GM21723 (cell line): ENCODE results near the gene DAPK2.

ENCODE experiments used
- ATAC-seq: cut with Tn5 transposase; IDR thresholded peaks from one replicate; pipeline ENCODE4 v1.9.1; 2021; ENCODE audit warnings: mild to moderate bottlenecking, moderate library complexity; ENCODE audit not compliant: unreplicated experiment

Gene DAPK2

GRCh38 chr15:63946524-63947065 lies 99.7 kb downstream of the DAPK2 start:
- ATAC-seq: no peak

- no peak for ATAC-seq
Measured at GRCh38 chr15:63945838-63946298, 100.4 kb downstream of the DAPK2 start.

GRCh38 chr15:63945007-63945788 lies 101.1 kb downstream of the DAPK2 start:
- ATAC-seq: no peak

- no peak for ATAC-seq
Measured at GRCh38 chr15:63944681-63944955, 101.7 kb downstream of the DAPK2 start.

DNA sequence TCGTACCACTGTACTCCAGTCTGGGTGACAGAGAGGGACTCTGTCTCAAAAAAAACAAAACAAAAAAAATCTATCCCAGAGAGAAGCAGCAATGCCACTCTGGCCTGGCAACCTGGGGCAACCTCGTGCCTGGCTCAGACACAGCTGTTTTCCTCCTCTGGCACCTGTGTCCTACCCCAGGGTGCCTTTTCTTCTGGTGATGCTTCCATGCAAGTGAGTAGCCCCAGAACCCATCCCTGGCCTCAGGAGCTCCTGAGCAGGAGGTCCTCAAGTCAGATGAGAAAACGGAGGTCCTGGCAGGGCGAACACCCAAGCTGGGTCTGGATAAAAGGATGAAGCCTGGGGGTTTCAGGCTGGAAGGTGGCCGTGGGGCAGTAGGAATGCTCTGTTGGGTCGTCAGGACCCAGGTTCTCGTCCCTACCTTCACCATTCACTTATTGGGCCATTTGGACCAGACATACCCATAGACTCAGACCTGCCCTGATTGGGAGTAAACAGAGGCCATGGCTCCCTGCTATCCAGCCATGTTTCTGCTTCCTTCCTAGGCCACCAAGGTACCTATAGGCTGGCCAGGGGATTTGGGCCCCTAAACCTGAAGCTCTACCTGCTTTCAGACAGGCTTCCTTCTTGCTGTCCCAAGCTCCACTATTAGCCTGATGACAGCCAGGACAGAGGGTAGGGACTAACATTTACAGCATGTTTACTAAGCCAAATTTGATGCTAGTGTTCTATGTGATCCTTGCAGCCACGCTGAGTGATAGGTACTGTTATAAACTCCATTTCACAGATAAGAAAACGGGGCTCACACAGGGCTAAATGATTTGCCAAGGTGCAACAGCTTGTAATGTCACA lies 102.2 kb downstream of the DAPK2 start:
- no peak for ATAC-seq

- no peak for ATAC-seq
Measured at GRCh38 chr15:63942486-63943365, 103.6 kb downstream of the DAPK2 start.

DNA sequence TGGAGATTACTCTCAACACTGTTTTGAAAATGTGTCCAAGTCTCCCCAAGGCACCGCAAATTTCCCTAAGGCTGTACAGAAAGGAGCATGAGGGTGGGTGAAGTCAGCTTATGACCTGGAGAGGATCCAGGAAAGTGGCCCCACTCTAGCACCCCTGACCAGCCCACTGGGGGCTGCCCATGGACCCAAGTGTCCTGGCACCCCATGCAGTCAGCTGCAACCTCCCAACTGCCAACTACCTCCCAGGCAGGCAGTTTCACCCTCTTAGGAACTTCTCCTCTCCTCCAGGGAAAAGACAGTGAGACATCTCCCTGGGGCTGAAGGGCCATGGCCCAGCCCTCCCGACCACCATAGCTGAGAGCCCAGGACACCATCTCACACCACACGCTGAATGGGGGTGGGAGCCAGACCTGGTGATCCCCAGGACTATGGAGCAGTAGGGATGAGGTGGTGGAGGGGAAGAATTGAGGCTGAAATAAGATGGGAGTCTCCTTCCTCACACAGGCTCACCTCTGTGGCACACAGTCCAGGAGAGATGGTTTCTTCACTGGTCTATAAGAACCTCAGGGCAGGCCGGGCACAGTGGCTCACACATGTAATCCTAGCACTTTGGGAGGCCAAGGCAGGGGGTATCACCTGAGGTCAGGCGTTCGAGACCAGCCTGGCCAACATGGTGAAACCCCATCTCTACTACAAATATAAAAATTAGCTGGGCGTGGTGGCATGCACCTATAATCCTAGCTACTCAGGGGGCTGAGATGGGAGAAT lies 104.4 kb downstream of the DAPK2 start:
- ATAC-seq: no peak

DNA sequence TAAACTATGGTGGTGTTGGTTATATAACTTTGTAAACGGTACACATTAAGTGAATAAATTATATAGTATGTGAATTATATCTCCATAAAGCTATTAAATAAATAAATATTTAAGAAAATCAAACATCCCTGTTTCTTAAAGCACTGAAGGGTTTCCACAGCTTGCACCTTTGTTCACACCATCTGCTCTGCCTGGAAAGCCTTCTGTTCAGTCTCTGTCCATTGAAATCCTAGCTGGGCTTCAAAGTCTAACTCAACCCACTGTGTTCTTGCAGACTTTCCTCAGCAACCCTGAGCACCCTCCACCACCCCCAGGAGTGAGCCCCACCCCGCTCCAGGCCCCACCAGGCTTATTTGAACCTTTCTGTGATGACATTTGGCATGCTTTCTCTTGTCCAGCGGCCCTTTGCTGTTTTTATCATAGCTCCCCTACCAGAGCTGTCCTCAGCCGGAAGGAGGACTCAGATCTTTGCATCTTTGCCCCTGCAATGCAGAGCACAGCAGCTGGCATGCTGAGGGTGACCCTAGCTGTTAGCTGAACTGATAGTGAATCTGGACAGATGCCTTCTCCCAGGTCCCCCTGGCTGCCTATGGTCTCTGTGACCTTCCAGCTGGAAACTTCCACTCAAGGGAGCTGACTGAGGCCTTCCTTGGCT lies 105.2 kb downstream of the DAPK2 start:
- no peak for ATAC-seq

DNA sequence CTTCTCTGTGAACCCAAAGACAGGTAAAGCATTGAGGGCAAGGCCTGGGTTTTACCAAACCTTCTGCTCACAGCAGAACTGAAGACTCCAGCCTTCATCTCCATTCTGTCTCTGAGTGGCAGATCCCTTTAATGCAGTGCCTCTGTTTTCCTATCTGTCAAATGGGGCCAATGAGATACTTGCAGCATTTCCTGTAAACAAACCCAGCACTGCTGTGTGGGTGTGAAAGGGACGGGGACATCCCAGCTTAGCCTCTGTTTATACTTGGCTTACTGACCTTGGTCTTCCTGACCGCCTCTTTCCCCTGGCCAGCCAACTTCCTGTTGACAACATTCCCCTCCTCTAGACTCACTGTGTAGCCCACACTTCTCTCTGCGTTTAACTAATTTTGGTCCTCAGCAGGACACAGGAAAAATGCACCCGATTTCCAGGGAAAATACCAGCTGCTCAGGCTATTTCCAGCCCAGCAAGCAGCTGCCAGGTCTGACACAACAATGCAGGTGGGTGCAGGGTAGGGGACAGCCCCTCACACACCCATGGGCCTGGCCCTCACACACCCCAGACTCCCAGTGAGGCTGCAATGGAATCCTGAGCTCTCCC lies 106.7 kb downstream of the DAPK2 start:
- no peak for ATAC-seq

DNA sequence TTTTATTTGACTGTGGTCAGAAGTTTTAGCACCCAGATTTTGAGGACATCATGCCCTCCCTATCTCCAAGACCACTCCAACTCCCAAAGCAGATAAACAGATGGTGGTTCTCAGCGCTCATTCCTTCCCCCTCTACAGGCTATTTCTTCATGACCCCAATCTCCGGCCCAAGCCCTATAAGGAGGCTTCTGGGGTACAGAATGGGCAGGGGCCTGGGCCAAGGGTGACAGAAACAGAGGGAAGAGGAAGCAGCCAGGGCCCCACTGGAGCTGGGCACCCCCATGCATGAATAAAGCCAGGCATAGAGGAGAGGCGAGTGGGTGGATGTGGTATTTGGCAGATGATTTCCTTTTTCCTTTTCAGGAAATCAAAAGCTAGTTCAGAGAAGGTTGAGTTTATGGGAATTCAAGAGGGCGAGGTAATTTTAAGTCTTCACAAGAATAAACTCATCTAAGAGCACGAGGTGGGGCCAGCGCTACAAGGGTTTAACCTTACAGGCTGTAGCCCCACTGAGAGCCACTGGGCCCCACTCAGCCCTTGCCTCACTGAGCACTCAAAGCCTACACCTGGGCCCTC lies 107.7 kb downstream of the DAPK2 start:
- ATAC-seq: no peak

DNA sequence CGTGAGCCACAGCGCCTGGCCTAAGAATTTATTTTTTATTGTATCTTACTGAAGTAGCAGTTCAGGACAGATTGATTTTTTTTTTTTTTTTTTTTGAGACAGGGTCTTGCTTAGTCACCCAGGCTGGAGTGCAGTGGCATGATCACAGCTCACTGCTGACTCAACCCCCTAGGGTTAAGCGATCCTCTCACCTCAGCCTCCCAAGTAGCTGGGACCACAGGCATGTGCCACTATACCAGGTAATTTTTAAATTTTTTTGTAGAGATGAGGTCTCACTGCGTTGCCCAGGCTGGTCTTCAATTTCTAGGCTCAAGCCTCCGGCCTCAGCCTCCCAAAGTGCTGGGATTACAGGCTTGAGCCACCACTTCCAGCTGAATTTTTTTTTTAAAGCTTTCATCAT lies 112.8 kb downstream of the DAPK2 start:
- ATAC-seq: no peak

DNA sequence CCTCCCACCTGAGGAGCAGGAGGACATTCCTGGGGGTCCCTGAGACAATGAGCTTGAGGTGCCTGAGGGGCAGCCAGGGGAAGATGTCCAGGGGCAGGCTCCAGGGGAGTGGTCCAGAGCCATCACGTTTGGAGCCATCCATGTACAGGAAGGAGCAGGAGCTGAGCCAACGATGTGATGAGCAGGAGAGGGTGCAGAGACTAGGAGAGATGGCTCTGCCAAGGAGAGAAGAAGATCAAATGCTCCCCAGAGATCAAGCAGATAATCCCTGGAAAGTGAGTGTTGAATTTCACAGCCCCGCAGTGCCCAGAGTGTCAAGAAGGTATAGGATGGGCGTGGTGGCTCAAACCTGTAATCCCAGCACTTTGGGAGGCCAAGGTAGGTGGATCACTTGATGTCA lies 114.7 kb downstream of the DAPK2 start:
- no peak for ATAC-seq

DNA sequence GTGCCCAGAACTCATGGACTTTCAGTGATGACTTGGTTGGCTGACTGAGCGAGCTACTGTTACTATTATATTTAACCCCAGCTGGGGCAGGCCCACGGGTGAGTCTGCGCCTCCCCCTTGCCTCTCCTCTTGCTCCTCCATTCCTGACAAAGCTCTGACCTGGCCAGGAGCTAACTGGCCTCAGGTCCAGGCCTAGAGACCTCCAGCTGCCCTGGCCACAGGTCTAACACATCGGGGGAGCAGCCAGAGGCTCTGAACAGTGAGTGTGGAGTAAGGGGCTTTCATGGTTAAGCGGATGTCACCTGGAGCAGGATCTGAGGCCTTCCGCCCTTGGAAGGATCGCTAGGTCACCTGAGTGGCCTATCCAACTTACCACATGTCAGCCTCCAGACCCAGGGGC lies 116.3 kb downstream of the DAPK2 start:
- no peak for ATAC-seq

DNA sequence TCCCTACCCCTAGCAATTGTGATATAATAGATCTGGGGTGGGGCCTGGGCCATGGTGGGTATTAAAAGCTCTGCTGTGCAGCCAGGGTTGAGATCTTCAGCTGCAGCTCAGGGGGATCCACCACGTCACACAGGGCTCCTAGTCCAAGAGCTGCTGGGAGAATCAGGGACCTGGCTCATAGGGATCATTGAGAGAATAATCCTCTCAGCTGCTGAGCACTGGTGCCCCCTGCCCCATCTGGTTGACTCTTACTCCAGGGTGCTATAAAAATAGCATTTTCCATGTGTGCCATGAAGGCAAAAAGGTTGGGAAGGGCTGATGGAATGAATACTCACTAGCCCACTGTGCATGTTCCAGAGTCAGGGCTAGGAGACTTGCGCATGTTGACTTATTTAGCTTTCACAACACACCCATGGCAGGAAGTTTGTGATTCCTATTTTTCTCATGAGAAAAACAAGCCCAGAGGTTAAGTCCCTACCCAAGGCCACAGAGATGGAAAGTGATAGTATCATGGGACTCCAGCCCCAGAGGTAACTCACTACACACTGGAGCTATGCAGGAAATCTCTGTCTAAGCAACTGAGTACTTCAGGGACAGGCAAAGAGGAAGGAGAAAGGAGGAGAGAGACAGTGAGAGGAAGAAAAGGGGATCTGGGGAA lies 118.0 kb downstream of the DAPK2 start:
- no peak for ATAC-seq

DNA sequence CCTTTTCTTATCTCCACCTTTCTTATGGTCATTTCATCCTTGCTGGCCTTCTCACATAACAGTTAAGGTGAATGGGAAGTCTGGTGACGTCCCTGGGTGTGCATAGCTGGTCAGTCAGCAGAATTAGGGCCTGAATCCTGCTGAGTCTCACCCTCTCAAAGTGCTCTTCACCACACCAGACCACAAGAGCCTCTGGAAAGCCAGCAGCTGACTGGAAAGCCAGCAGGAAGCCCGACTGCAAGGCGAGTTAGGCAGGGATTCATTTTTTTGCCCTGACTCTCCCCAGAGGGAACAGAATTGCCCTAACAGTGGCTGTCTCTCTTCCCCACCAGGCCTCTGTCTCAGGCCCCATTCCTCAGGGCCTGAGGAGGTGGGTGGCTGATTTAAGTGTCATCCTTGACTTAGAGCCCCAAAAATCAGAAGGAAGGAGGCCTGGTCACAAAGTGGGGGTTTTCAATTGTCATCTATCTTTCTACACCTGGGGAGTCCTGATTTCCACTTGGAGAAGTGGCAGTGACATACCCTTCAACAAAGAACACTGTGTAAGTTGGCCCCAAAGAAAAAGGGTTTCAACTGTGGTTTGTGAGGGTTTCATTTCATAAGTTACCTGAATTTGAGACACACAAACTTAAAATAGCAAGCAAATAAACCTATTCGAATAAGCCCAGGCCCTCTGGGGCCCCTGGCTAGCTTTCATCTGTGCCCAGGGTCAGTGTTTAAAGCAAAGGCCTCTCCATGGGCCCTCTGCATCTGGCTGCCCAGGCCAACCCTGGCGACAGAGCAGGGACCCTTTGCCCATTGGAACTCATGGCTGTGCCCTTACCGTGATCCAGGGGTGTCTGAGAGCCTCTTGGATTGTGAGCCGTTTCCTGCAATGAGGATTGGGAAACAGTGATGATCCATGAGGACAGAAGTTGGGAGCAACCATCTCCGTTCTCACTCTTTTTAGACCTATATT lies 122.0 kb downstream of the DAPK2 start:
- ATAC-seq: no peak

GRCh38 chr15:63922916-63923315 lies 123.4 kb downstream of the DAPK2 start:
- ATAC-seq: no peak

GRCh38 chr15:63922261-63922904 lies 123.9 kb downstream of the DAPK2 start:
- ATAC-seq: no peak
